Measurements from ENCODE around the gene DUS4L.

DNA sequence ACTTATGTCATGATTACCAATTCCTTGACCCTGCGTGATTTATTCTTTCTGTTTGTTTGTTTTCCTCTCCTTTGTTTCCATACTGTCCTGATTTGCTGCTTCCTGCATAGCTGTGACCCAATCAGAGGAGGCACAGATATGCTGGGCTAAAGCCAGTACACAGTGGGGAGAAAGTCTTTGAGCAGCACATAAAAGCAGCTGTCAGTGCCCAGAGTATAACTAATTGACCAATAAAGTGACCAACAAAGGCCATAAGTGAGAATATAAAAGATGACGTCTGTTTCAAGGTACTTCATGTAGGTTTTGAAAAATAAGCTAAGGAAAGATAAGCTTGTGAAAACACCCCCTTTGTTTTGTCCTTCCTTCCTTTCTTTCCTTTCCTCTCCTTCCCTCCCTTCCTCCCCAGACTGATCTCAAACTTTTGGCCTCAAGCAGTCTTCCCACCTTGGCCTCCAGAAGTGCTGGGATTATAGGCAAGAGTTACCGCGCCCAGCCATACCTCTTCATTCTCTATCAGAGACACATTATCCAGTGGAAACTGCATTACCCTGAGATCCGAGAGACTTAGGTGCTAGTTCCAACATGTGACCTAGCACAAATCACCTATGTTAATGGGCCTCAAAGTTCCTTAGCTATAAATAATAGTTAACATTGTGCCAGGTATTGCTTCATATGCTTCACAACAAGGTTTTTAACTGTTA lies 33.3 kb downstream of the DUS4L start:
- TF ChIP-seq POLR2A (IDR thresholded peaks at IDR 0.05; ENCODE audit: low read depth, low read length): no peak
- TF ChIP-seq POLR2AphosphoS5 (IDR thresholded peaks at IDR 0.05; ENCODE audit: low read depth, low read length): no peak

Data from GM12891 (cell line).